ENCODE data around the gene PLRG1. TPM values are rescaled to one million over a fixed set of nuclear protein-coding genes. Genes with fewer than 3 reads are reported as not detected.

Gene PLRG1
- total RNA-seq, 2 experiments from 2014 or later, result 41.7 to 104 TPM

GRCh38 chr4:154495867-154496266, 54.3 kb downstream of the PLRG1 start:
- intact Hi-C loops (cut with micrococcal nuclease; ENCODE audit: unreplicated experiment), result no loop called here
- Histone ChIP-seq H3K4me2 (ENCODE audit: low read length) (no peak overlapping the region), H3K9me3 (ENCODE audit: low read length) (no peaks in the 10 kb centered on the region), H3K4me1 (ENCODE audit: insufficient read depth, low read length, poor library complexity, severe bottlenecking) (no peaks in the 10 kb centered on the region), H3K36me3 (ENCODE audit: insufficient read depth, low read length) (no peaks in the 10 kb centered on the region), H3K27ac (ENCODE audit: low read depth, low read length, poor library complexity, severe bottlenecking) (no peak overlapping the region), H3K4me3 (ENCODE audit: low read depth, low read length, poor library complexity, severe bottlenecking) (no peak overlapping the region), H2AFZ (ENCODE audit: low read length) (no peak overlapping the region), H4K20me1 (ENCODE audit: insufficient read depth, low read length) (no peaks in the 10 kb centered on the region), H3K9me2 (ENCODE audit: insufficient read depth, low read length) (no peaks in the 10 kb centered on the region), H3K79me2 (ENCODE audit: insufficient read depth, low read depth, low read length) (no peaks in the 10 kb centered on the region)
- TF ChIP-seq, protein P1, sequence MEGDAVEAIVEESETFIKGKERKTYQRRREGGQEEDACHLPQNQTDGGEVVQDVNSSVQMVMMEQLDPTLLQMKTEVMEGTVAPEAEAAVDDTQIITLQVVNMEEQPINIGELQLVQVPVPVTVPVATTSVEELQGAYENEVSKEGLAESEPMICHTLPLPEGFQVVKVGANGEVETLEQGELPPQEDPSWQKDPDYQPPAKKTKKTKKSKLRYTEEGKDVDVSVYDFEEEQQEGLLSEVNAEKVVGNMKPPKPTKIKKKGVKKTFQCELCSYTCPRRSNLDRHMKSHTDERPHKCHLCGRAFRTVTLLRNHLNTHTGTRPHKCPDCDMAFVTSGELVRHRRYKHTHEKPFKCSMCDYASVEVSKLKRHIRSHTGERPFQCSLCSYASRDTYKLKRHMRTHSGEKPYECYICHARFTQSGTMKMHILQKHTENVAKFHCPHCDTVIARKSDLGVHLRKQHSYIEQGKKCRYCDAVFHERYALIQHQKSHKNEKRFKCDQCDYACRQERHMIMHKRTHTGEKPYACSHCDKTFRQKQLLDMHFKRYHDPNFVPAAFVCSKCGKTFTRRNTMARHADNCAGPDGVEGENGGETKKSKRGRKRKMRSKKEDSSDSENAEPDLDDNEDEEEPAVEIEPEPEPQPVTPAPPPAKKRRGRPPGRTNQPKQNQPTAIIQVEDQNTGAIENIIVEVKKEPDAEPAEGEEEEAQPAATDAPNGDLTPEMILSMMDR (conservative IDR thresholded peaks at IDR 0.05; ENCODE audit: low read length), result no peak
- TF ChIP-seq EZH2phosphoT487 (IDR thresholded peaks at IDR 0.05; ENCODE audit: borderline replicate concordance, low read depth, low read length), result no peak
- CTCF ChIA-PET (ENCODE audit: unreplicated experiment), result no interaction called here
- BruUV-seq (replicated peaks), result no TSS peak
- no peak for DNase-seq (ENCODE audit: low spot score)
- POLR2A ChIA-PET, result no interaction called here

DNA sequence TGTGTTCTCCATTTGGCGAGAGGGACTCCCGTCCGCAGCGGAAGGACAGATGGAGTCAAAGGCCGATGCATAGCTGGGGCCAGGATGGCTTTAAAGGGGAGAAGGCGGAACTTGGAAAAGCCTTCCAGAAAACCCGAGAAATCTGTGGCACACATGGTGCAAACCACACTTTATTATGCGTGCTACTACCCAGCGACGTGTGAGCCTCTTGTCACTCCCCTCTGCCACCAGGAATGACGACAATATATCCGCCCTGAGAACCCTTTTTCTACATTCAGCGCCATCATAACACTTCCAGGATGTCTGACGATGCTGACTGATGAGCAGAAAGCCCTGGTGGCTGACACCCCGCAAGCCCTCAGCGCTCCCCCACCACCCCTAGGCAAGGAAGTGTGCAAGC, 57.9 kb downstream of the PLRG1 start:
- no peaks in the 10 kb centered on the region for H3K9me3 ChIP-seq (ENCODE audit: low read length)
- H3K27ac ChIP-seq (ENCODE audit: low read depth, low read length, poor library complexity, severe bottlenecking), result no peak overlapping the region
- intact Hi-C loops (cut with micrococcal nuclease; ENCODE audit: unreplicated experiment), result no loop called here
- H2AFZ ChIP-seq (ENCODE audit: low read length), result no peak overlapping the region
- ChIA-PET CTCF (ENCODE audit: unreplicated experiment) (no interaction called here), POLR2A (interaction anchor here (1.4 kb wide), 1 partner anchor 10 kb away, joined by 4 read pairs; no protein-coding TSS in a partner anchor)
- no peak overlapping the region for H3K4me2 ChIP-seq (ENCODE audit: low read length)
- TF ChIP-seq EZH2phosphoT487 (IDR thresholded peaks at IDR 0.05; ENCODE audit: borderline replicate concordance, low read depth, low read length), result no peak
- TF ChIP-seq, protein P1 (conservative IDR thresholded peaks at IDR 0.05; ENCODE audit: low read length), result no peak
- no TSS peak for BruUV-seq (replicated peaks)
- no peaks in the 10 kb centered on the region for H3K36me3 ChIP-seq (ENCODE audit: insufficient read depth, low read length)
- H3K79me2 ChIP-seq (ENCODE audit: insufficient read depth, low read depth, low read length), result no peaks in the 10 kb centered on the region
- no peaks in the 10 kb centered on the region for H4K20me1 ChIP-seq (ENCODE audit: insufficient read depth, low read length)
- H3K4me3 ChIP-seq (ENCODE audit: low read depth, low read length, poor library complexity, severe bottlenecking), result no peak overlapping the region
- H3K4me1 ChIP-seq (ENCODE audit: insufficient read depth, low read length, poor library complexity, severe bottlenecking), result no peaks in the 10 kb centered on the region
- DNase-seq (ENCODE audit: low spot score), result no peak
- H3K9me2 ChIP-seq (ENCODE audit: insufficient read depth, low read length), result no peaks in the 10 kb centered on the region

- Histone ChIP-seq H3K27ac (ENCODE audit: low read depth, low read length, poor library complexity, severe bottlenecking) (no peak within 1 kb of the TSS), H3K4me2 (ENCODE audit: low read length) (no peak within 1 kb of the TSS), H3K79me2 (ENCODE audit: insufficient read depth, low read depth, low read length) (no peaks in the 10 kb centered on the region), H3K9me3 (ENCODE audit: low read length) (no peaks in the 10 kb centered on the region), H3K9me2 (ENCODE audit: insufficient read depth, low read length) (no peaks in the 10 kb centered on the region), H3K4me3 (ENCODE audit: low read depth, low read length, poor library complexity, severe bottlenecking) (no peak within 1 kb of the TSS), H3K36me3 (ENCODE audit: insufficient read depth, low read length) (no peaks in the 10 kb centered on the region), H2AFZ (ENCODE audit: low read length) (no peak within 1 kb of the TSS), H3K4me1 (ENCODE audit: insufficient read depth, low read length, poor library complexity, severe bottlenecking) (no peaks in the 10 kb centered on the region), H4K20me1 (ENCODE audit: insufficient read depth, low read length) (no peaks in the 10 kb centered on the region)
- DNase-seq (ENCODE audit: low spot score), result no peak
- no TSS peak for BruUV-seq (replicated peaks)
- intact Hi-C loops (cut with micrococcal nuclease; ENCODE audit: unreplicated experiment), result no loop called here
- CTCF ChIA-PET (ENCODE audit: unreplicated experiment), result no interaction called here
- no peak for TF ChIP-seq EZH2phosphoT487 (IDR thresholded peaks at IDR 0.05; ENCODE audit: borderline replicate concordance, low read depth, low read length)
- TF ChIP-seq, protein P1 (conservative IDR thresholded peaks at IDR 0.05; ENCODE audit: low read length), result no peak
- POLR2A ChIA-PET, result interaction anchor here (1.4 kb wide), 1 partner anchor 10 kb away, joined by 4 read pairs; no protein-coding TSS in a partner anchor
Measured at GRCh38 chr4:154491341-154492271, 58.6 kb downstream of the PLRG1 start, which contains the start of gene DCHS2. DCHS2 (minus strand) TSS chr4:154491799; CDS start chr4:154491355, 444 bp downstream.

All from OCI-LY7 (cell line).